ENCODE measurements around the gene TSPO2. TPM values are rescaled to one million over a fixed set of nuclear protein-coding genes. Genes with fewer than 3 reads are reported as not detected.

TSPO2 gene
- total RNA-seq, 1 donor from 2014 or later = not detected

DNA sequence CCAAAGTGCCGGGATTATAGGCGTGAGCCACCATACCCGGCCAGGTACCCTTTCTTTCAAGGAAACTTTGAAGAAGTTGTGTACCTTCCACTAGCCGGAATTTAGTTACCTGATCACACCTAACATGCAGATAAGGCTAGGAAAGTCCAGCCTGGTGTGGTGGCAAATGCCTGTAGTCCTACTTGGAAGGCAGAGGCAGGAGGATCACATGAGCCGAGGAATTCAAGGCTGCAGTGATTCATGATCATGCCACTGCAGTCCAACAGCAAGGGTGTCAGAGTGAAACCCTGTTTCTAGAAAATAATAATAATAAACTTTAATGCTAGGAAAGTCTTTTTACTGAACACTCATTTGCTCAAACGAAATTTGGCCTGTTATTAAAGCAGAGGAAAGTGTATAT lies 51.5 kb downstream of the TSPO2 start:
- Histone ChIP-seq H3K27ac (no peak overlapping the region), H3K4me1 (no peaks in the 10 kb centered on the region), H3K9me3 (no peaks in the 10 kb centered on the region), H3K27me3 (no peaks in the 10 kb centered on the region), H3K36me3 (peaks cover 8 to 95% of the 10 kb centered on the region in 2 donors), H3K4me3 (no peak overlapping the region)
- intact Hi-C loops (cut with DNase I) = no loop called here
- TF ChIP-seq POLR2A (IDR thresholded peaks at IDR 0.05) = no peak
- TF ChIP-seq POLR2AphosphoS5 (IDR thresholded peaks at IDR 0.05; ENCODE audit: insufficient read depth in 1 of 2, low read depth in 1 of 2) = no peak
- TF ChIP-seq, protein P1, sequence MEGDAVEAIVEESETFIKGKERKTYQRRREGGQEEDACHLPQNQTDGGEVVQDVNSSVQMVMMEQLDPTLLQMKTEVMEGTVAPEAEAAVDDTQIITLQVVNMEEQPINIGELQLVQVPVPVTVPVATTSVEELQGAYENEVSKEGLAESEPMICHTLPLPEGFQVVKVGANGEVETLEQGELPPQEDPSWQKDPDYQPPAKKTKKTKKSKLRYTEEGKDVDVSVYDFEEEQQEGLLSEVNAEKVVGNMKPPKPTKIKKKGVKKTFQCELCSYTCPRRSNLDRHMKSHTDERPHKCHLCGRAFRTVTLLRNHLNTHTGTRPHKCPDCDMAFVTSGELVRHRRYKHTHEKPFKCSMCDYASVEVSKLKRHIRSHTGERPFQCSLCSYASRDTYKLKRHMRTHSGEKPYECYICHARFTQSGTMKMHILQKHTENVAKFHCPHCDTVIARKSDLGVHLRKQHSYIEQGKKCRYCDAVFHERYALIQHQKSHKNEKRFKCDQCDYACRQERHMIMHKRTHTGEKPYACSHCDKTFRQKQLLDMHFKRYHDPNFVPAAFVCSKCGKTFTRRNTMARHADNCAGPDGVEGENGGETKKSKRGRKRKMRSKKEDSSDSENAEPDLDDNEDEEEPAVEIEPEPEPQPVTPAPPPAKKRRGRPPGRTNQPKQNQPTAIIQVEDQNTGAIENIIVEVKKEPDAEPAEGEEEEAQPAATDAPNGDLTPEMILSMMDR (IDR thresholded peaks at IDR 0.05) = no peak
- no peak for DNase-seq (ENCODE audit: extremely low spot score in 2 of 2)

Other genes starting within 250 kb of the TSPO2 start
- 0.25 TPM for gene UNC5CL, start 3.2 kb upstream of the TSPO2 start, total RNA-seq
- not detected for gene APOBEC2, start 10.7 kb downstream of the TSPO2 start, total RNA-seq
- 14.7 TPM for gene OARD1, start 29.9 kb downstream of the TSPO2 start, total RNA-seq
- 22.8 TPM for gene NFYA, start 30.5 kb downstream of the TSPO2 start, total RNA-seq
- gene TREML1, start 111.9 kb downstream of the TSPO2 start, total RNA-seq = not detected
- gene TREM2, start 120.6 kb downstream of the TSPO2 start, total RNA-seq = 5.2 TPM
- not detected for gene TREML2, start 158.7 kb downstream of the TSPO2 start, total RNA-seq
- not detected for gene TREML4, start 185.9 kb downstream of the TSPO2 start, total RNA-seq
- gene TREM1, start 244.2 kb downstream of the TSPO2 start, total RNA-seq = 0.98 TPM